ENCODE results near the gene AGBL4. TPM values are rescaled to one million over a fixed set of nuclear protein-coding genes. Genes with fewer than 3 reads are reported as not detected.
"Not testable (repeated sequence)": the region's sequence is repeated elsewhere in the genome, so short reads cannot be mapped to it uniquely, and the experiment has no call there.

AGBL4 gene
- total RNA-seq, 1 donor from 2014 or later, result 3.1 TPM

DNA sequence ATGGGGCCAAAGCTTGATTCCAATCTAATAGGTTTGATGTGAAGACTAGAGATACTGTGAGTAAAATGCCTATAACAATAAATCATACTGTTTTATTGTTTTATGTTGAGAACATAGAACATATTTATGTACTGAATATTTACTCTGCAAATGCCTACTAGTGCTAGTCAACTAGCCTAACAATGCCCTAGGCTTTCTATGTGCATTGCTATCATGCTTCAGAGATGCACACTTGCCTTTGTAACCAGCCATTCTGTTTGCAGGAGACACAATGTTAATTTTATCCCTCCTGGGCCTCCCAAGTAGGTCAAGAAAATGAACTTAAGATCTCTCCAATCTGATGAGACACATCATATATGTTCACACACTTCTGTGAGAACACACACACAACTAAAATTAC lies 716.3 kb downstream of the AGBL4 start:
- peaks cover 42% of the 10 kb centered on the region for H3K9me3 Mint-ChIP-seq (ENCODE audit: low read depth)
- no peaks in the 10 kb centered on the region for H3K4me1 Mint-ChIP-seq (ENCODE audit: low read depth)
- H3K36me3 Mint-ChIP-seq (ENCODE audit: insufficient read depth), result peaks cover 5% of the 10 kb centered on the region
- no peak for DNase-seq (ENCODE audit: low spot score, unreplicated experiment)
- H3K4me3 Mint-ChIP-seq (ENCODE audit: low read depth), result no peak overlapping the region
- H3K27ac Mint-ChIP-seq, result no peak overlapping the region
- H3K27me3 Mint-ChIP-seq, result no peaks in the 10 kb centered on the region
- TF ChIP-seq, protein P1, sequence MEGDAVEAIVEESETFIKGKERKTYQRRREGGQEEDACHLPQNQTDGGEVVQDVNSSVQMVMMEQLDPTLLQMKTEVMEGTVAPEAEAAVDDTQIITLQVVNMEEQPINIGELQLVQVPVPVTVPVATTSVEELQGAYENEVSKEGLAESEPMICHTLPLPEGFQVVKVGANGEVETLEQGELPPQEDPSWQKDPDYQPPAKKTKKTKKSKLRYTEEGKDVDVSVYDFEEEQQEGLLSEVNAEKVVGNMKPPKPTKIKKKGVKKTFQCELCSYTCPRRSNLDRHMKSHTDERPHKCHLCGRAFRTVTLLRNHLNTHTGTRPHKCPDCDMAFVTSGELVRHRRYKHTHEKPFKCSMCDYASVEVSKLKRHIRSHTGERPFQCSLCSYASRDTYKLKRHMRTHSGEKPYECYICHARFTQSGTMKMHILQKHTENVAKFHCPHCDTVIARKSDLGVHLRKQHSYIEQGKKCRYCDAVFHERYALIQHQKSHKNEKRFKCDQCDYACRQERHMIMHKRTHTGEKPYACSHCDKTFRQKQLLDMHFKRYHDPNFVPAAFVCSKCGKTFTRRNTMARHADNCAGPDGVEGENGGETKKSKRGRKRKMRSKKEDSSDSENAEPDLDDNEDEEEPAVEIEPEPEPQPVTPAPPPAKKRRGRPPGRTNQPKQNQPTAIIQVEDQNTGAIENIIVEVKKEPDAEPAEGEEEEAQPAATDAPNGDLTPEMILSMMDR (IDR thresholded peaks at IDR 0.05; ENCODE audit: unreplicated experiment), result no peak

DNA sequence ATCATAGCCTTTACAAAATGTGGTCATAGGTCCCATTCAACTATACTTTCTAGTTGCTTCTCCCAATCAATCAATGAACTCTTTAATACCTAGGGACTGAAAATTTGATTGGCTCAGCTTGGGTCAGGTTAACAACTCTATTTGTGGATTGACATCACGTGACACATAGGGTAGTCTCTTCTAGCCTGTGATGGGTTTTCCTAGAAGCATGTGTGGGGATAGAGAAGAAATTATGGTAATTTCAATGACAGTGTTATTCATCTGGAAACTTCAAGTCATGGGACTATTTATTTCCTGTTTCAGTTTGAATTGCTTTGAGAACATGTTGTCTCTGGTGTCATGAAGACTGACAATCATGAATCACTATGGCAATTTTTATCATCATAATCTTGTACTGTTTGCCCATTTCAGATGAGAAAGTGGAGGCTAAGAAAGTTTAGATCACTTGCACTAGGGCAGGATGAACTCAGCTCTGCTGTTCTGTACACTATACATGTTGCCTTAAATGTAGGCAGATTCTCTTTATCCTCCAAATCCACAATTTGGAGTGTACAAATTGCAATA lies 717.2 kb downstream of the AGBL4 start:
- Mint-ChIP-seq H3K9me3 (ENCODE audit: low read depth) (peaks cover 47% of the 10 kb centered on the region), H3K36me3 (ENCODE audit: insufficient read depth) (peaks cover 5% of the 10 kb centered on the region), H3K27ac (no peak overlapping the region), H3K27me3 (no peaks in the 10 kb centered on the region), H3K4me3 (ENCODE audit: low read depth) (no peak overlapping the region), H3K4me1 (ENCODE audit: low read depth) (no peaks in the 10 kb centered on the region)
- TF ChIP-seq, protein P1 (IDR thresholded peaks at IDR 0.05; ENCODE audit: unreplicated experiment), result no peak
- no peak for DNase-seq (ENCODE audit: low spot score, unreplicated experiment)

DNA sequence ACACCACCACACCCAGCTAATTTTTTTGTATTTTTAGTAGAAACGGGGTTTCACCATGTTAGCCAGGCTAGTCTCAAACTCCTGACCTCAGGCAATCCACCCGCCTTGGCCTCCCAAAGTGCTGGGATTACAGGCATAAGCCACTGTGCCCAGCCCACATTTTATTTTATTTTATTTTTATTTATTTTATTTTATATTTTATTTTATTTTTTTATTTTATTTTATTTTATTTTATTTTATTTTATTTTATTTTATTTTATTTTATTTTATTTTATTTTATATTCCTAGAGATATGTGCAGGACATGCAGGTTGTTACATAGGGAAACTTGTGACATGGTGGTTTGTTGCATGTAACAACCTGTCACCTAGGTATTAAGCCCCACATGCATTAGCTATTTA lies 721.4 kb downstream of the AGBL4 start:
- H3K9me3 Mint-ChIP-seq (ENCODE audit: low read depth), result peaks cover 65% of the 10 kb centered on the region
- H3K4me1 Mint-ChIP-seq (ENCODE audit: low read depth); H3K27me3 Mint-ChIP-seq; H3K27ac Mint-ChIP-seq; H3K36me3 Mint-ChIP-seq (ENCODE audit: insufficient read depth); DNase-seq (ENCODE audit: low spot score, unreplicated experiment); H3K4me3 Mint-ChIP-seq (ENCODE audit: low read depth): not testable (repeated sequence)

DNA sequence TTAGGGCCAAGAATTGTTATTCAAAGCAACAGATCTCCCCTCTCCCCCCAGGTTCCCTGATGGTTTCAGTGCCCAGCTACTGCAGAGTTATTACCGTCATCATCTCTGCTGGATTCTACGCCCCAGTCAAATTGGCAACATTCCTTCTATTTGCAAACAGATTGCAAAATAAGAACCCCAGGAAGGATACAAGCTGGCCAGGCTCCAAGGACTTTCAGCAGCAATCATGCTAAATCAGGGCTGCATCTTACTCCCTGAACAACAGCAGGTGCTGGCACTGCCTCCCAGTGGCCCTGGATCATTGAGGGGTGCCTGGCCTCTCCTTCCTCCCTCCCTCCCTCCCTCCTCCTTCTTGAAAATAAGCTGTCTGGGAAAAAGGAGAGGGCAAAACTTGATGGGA lies 725.5 kb downstream of the AGBL4 start:
- Mint-ChIP-seq H3K27ac (no peak overlapping the region), H3K9me3 (ENCODE audit: low read depth) (peaks cover 72% of the 10 kb centered on the region), H3K27me3 (no peaks in the 10 kb centered on the region), H3K4me3 (ENCODE audit: low read depth) (no peak overlapping the region), H3K36me3 (ENCODE audit: insufficient read depth) (peaks cover 3% of the 10 kb centered on the region), H3K4me1 (ENCODE audit: low read depth) (no peaks in the 10 kb centered on the region)
- TF ChIP-seq, protein P1 (IDR thresholded peaks at IDR 0.05; ENCODE audit: unreplicated experiment), result no peak
- DNase-seq (ENCODE audit: low spot score, unreplicated experiment), result no peak

DNA sequence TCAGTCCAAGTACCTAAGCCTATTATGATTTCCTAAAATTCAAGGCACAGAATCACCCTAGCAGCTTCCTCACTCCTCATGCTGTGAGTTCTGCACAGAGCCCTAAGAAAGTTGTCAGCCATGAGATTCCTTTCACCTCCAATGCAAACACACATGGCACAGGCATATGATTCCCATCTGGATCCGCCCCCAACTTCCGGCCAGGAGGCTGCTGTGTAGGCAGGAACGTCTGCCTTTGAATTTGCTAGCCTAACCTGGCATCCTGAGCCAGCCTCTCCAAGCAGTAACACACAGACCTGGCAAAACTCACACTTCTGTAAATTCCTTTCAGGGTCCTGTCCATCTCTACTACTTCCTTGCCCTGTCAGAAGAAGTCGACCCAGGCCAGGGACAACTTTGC lies 726.0 kb downstream of the AGBL4 start:
- H3K4me3 Mint-ChIP-seq (ENCODE audit: low read depth), result no peak overlapping the region
- H3K27me3 Mint-ChIP-seq, result no peaks in the 10 kb centered on the region
- no peak overlapping the region for H3K27ac Mint-ChIP-seq
- H3K36me3 Mint-ChIP-seq (ENCODE audit: insufficient read depth), result peaks cover 2% of the 10 kb centered on the region
- H3K9me3 Mint-ChIP-seq (ENCODE audit: low read depth), result peaks cover 69% of the 10 kb centered on the region
- TF ChIP-seq, protein P1 (IDR thresholded peaks at IDR 0.05; ENCODE audit: unreplicated experiment), result no peak
- DNase-seq (ENCODE audit: low spot score, unreplicated experiment), result no peak
- H3K4me1 Mint-ChIP-seq (ENCODE audit: low read depth), result no peaks in the 10 kb centered on the region

DNA sequence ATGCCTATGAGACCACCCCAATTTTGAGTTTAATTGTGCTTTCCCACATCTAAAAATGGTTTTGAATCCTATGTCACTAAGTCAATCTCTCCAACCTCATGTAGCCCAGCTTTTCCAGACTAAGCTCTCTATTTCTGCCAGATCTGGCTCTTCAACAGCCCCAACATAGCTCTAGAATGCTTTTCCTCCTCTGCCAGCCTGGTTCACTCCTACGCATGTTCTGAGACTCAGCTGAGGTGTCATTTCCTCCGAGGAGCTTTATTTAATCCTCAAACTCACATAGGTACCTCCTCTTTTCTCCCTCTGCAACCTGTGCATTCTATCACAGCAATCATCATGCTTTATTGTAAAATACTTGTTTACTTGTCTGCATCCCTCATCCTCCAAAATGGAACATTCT lies 729.2 kb downstream of the AGBL4 start:
- DNase-seq (ENCODE audit: low spot score, unreplicated experiment), result no peak
- H3K9me3 Mint-ChIP-seq (ENCODE audit: low read depth), result peaks cover 55% of the 10 kb centered on the region
- H3K27ac Mint-ChIP-seq, result no peak overlapping the region
- H3K4me1 Mint-ChIP-seq (ENCODE audit: low read depth), result no peaks in the 10 kb centered on the region
- no peak overlapping the region for H3K4me3 Mint-ChIP-seq (ENCODE audit: low read depth)
- H3K36me3 Mint-ChIP-seq (ENCODE audit: insufficient read depth), result no peaks in the 10 kb centered on the region
- no peaks in the 10 kb centered on the region for H3K27me3 Mint-ChIP-seq
- TF ChIP-seq, protein P1 (IDR thresholded peaks at IDR 0.05; ENCODE audit: unreplicated experiment), result no peak
